Sciatic nerve (tissue), 2 donors: ENCODE measurements around the gene BCL7A. TPM values are rescaled to one million over a fixed set of nuclear protein-coding genes. Genes with fewer than 3 reads are reported as not detected.

Experiments
- ATAC-seq: fragments of 200-7000 bp; cut with Tn5 transposase; one replicate; pipeline ENCODE4 v1.9.1; 2020; ENCODE audit warnings: mild to moderate bottlenecking, moderate library complexity
- DNase-seq: peaks from one replicate; pipeline ENCODE4 v3.0.0-alpha.2; 2020; ENCODE audit warnings: low spot score
- intact Hi-C: fragments of 100-400 bp; cut with DNase I; formaldehyde crosslinking; loops from one replicate; pipeline ENCODE4 v1.14.2; 2022
- total RNA-seq: library from RNA; stranded (reverse); fragmentation: NEBNext Ultra II Directional; extraction: Animal tissue kit (Norgen Biotek cat#: 25700); gene quantifications from one replicate; pipeline ENCODE4 v1.2.1, GENCODE V29; 2021
- donor health status: DM: no; HTN: no; CAD: no.
- donor health status: DM: no; HTN: no; CAD: no.

The BCL7A gene
- total RNA-seq, 1 donor from 2014 or later, result 5.8 TPM

- no peak for DNase-seq
- no peak for ATAC-seq
Observed at GRCh38 chr12:121996050-121996944, 25.4 kb upstream of the BCL7A start.

GRCh38 chr12:121996945-121997612 lies 24.6 kb upstream of the BCL7A start:
- intact Hi-C loops, result no loop called here
- DNase-seq, result no peak
- no peak for ATAC-seq

More at GRCh38 chr12:121996050-121996944, 25.4 kb upstream of the BCL7A start:
- intact Hi-C loops, result no loop called here

DNA sequence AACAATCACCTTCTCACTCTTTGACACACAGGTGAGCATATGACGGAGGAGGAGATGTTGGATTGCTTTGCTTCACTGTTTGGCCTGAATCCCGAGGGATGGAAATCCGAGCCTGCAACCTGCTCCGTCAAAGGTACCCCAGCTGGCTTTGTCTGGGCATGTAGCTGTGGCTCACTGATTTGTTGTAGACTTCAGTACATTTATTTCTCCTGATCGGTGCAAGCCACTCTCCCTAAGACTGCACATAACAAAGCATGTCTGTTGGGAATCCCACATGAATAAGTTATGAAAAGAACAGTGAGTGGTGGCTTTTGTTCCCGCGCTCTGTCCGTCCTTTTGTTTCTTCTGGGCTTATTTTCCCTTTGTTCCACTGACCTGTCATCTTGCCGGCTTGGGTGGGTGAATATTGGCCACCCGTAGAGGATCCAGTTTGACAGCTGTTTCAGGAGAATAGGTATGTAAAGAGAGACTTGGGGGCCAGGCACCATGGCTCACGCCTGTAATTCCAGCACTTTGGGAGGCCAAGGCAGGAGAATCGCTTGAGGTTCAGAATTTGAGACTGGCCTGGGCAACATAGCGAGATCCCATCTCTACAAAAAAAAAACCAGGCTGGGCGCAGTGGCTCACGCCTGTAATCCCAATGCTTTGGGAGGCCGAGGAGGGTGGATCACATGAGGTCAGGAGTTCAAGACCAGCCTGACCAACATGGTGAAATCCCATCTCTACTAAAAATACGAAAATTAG lies 20.0 kb upstream of the BCL7A start:
- ATAC-seq (no peak), DNase-seq (no peak)
- intact Hi-C loops, result no loop called here

GRCh38 chr12:122003651-122004611 lies 17.8 kb upstream of the BCL7A start:
- DNase-seq (no peak), ATAC-seq (no peak)
- intact Hi-C loops, result no loop called here

DNA sequence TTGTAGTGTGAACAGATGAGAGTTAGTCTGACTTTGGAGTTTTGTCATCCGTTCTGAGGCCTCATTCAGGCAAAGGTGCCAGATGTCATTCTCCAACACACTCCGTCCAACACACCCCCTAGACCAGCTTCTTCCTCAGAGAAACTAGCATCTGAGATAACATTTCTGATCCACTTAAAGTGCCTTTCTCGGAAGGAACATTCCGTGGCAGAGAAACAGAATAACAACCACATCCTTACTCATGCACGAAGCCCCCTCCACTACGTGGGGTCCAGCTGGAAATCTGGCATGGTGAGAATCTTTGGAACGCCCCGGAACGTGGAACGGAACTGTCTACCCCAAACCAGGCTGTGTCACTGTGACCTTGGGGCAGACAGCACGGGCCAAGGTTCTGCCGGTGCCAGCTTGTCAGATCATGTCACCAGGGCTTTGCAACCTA lies 17.0 kb upstream of the BCL7A start:
- intact Hi-C loops, result no loop called here
- DNase-seq (no peak), ATAC-seq (no peak)

DNA sequence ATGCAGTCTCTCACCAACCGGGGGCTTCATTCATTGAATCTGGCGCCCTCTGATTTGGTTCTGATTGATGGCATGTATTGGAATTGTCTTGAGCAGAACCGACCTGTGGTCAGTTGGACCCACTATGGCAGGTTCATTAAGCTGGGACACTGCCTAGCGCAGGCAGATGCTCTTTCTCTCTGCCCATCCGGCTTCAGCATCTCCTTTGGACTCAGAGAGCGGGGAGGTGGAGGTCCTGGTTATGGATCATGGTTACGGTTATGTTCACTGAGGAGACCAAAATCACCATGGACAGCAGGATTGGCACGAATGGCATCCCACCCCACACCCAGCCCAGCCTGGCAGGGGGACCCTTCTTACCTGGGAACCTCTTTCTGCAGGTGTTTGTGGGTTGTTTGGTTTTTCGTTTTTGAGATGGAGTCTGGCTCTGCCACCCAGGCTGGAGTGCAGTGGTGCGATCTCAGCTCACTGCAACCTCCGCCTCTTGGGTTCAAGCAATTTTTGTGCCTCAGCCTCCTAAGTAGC lies 16.4 kb upstream of the BCL7A start:
- DNase-seq, result no peak
- ATAC-seq, result no peak
- intact Hi-C loops, result no loop called here

DNA sequence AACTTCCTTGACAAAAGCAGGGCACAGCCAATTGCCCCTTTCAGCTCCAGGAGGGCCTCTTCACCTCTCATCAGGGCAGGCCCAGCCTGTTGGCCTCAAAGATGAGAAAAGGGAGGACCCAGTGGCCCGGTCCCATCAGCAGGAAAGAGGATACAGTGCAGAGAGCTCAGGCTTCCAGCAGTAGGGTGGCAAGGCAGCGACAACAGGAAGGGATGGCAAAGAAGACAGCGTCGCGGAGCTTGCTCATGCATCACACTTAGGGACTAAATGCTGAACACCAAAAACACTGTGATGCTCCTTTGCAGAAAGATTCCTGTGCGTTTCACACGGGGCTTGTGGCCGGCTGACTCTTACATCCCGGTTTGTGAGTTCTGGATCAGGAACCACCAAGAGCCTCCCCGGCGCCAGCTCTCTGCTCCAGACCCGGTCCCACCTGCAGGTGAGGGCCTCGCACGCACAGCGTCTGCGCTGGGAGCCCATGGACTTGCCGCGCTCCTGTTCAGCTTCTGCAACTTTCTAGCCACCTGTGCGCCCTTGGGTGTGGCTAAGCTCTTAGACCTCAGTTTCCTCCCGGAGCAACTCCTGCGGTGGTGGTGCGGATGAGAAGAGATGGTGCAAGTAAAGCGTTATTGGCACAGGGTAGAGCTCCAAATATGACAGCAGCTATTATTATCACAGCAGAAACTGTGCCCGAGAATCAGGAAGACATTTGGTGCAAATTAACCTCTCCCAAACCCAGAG lies 15.3 kb upstream of the BCL7A start:
- DNase-seq, result no peak
- intact Hi-C loops, result no loop called here
- ATAC-seq, result no peak

DNA sequence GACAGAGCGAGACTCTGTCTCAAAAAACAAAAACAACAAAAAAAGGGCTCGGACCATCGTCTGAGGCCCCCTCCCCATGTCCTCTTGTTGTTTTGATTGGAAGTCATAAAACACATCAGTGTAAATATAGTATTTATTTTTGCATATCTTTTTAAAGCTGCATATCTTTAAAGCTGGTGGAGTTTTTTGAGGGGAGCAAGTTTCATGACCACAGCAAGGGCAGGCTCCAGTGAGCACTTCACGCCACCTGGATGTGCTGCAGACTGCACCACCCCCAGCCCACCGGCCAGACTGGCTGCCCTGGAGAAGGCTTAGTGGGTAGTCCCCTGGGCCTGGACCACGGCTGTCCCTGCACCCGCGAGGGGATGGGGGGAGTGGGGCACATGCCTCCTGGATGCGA lies 11.9 kb upstream of the BCL7A start:
- ATAC-seq, result no peak
- intact Hi-C loops, result no loop called here
- no peak for DNase-seq

GRCh38 chr12:122012184-122012583 lies 9.5 kb upstream of the BCL7A start:
- intact Hi-C loops, result no loop called here
- no peak for ATAC-seq
- DNase-seq, result no peak

GRCh38 chr12:122013136-122013535 lies 8.5 kb upstream of the BCL7A start:
- ATAC-seq (no peak), DNase-seq (no peak)
- intact Hi-C loops, result no loop called here

- DNase-seq (no peak), ATAC-seq (no peak)
- intact Hi-C loops, result no loop called here
Observed at GRCh38 chr12:122013791-122014590, 7.7 kb upstream of the BCL7A start.

DNA sequence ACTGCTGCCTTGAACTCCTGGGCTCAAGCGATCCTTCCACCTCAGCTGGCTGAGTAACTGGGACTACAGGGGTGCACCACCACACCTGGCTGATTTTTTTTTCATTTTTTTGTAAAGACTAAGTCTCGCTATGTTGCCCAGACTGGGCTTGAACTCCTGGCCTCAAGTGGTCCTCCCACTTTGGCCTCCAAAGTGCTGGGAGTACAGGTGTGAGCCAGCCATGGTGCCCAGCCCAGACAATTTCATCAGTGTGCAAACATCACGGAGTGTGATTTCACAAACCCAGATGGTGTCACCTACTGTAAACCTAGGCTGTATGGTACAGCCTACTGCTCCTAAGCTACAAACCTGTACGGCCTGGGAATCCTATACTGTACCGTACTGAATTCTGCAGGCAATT lies 6.9 kb upstream of the BCL7A start:
- intact Hi-C loops, result no loop called here
- ATAC-seq (no peak), DNase-seq (no peak)

GRCh38 chr12:122018457-122018856 lies 3.2 kb upstream of the BCL7A start:
- intact Hi-C loops, result no loop called here
- ATAC-seq (no peak), DNase-seq (no peak)

- intact Hi-C loops, result no loop called here
- DNase-seq (no peak), ATAC-seq (no peak)
Observed at GRCh38 chr12:122018937-122019336, 2.7 kb upstream of the BCL7A start.

DNA sequence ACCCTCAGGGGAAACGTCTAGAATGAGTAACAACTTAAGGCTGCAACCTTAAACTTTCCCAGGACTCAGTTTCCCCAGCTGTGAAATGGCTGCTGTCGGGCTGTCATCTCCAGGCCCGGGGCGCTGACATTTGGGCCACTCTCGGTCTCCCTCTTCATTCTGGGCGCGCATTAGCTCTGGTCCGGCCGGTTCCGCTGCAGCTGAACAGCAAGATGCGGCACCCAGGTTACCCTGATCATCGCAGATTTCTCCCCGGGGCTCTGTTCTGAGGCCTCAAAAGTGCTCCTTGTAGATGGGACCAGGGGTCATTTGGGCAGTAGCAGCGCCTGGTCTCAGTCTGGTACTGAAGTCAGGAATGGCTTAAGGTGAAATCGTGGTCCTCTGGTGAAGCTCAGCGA lies 890 bp upstream of the BCL7A start:
- DNase-seq (no peak), ATAC-seq (no peak)
- intact Hi-C loops, result no loop called here

DNA sequence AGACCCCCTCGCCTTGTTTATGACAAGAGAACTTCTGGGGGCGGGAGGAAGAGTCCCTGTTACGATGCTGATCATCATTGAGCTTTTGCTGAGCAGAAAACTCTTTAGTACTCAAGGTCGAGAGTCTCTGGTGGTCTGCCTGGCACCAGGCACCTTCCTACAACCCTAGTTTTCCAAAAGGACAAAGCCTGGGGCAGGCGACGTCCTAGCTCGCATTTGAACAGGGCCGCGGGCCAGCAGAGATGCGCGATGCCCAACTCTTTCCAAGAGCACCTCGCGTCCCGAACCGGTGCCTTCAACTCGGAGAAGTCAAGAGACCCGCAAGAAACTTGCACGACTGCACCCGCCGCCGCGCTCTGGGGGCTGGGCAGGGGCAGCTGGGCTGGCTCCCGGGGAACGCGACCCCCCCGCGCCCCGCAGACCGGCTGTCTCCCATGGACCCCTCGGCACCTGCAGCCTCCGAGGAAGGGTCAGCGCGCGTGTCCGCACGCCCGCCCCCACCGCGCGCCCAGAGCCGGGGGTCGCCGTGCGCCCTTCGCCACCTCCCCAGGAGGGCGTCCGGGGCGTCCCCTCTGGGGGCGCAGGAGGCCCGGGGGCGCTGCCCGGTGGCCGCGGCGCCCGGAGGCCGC lies 377 bp upstream of the BCL7A start:
- DNase-seq (no peak), ATAC-seq (no peak)
- intact Hi-C loops, result no loop called here
